SK-N-MC (cell line): ENCODE data around the gene MRPL44.

Experiments
- EZH2 ChIP-seq: fragments of 200-600 bp; sonication (generic); IDR thresholded peaks from one replicate; pipeline ENCODE4 v1.6.1; 2017; ENCODE audit warnings: antibody characterized with exemption
- POLR2AphosphoS5 ChIP-seq: IDR thresholded peaks from 2 replicates; pipeline ENCODE4 v1.6.1; 2012; ENCODE audit warnings: mild to moderate bottlenecking, low read depth, low read length, borderline replicate concordance

DNA sequence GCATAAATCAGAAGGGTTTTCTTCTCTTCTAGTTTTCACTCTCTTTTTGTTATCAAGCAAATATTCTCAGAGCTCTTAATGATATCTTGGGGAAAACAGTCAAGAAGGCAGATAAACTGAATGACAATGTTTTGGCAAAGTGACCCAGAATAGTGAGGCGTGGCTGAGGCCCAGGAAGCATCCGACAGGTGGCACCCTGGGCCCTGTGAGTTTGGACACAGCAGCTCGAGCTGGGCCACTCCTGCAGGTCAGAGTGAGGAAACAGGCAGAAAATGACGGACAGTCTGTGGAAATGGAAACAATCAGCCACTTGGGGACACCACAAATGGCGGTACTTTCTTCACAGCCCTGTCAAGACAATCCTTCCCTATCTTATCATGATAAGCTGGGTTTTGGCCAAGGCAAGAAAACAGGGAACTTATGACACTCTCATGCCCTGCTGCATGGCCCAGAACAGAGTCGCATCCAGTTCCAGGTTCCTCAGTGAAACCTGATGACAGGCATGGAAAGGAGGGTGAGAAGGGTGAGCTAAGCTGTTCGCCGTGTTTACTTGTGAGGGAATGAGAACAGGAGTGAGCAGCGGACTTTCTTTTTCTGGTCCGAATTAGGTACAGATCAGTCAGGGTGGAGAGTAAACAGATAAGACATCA, 32.1 kb downstream of the MRPL44 start:
- TF ChIP-seq EZH2 (no peak), POLR2AphosphoS5 (no peak)
